ENCODE data around the gene RALGPS1. TPM values are rescaled to one million over a fixed set of nuclear protein-coding genes. Genes with fewer than 3 reads are reported as not detected.

The RALGPS1 gene
- total and polyA plus RNA-seq, 2 experiments from 2014 or later, result 13.1 to 22.1 TPM

DNA sequence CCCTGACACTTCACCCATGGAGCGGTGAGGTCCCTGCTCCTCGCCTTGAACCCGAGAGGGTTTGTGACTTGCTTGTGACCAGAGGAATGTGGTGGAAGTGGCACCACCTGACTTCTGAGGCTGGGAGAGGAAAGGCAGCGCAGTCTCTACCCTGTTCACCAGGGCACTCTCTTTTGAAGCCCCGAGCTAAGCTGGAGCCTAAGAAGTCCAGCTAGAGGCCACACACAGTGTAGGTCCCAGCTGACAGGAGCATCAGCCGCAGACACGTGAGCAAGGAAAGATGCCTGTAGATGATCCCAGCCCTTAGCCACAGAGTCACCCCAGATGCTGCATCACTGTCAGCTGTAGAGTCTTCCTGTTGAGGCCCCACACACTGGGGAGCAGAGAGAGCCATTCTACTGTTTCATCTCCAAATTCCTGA is 209.5 kb downstream of the RALGPS1 start:
- H3K27me3 ChIP-seq, result no peaks in the 10 kb centered on the region
- H2AFZ ChIP-seq, result no peak overlapping the region
- DNase-seq (ENCODE audit: low spot score), result no peak
- TF ChIP-seq EZH2 (IDR thresholded peaks at IDR 0.05; ENCODE audit: borderline replicate concordance), result no peak
- no peak for TF ChIP-seq EZH2phosphoT487 (IDR thresholded peaks at IDR 0.05; ENCODE audit: low read depth, severe bottlenecking, unreplicated experiment)
- TF ChIP-seq, protein P1, sequence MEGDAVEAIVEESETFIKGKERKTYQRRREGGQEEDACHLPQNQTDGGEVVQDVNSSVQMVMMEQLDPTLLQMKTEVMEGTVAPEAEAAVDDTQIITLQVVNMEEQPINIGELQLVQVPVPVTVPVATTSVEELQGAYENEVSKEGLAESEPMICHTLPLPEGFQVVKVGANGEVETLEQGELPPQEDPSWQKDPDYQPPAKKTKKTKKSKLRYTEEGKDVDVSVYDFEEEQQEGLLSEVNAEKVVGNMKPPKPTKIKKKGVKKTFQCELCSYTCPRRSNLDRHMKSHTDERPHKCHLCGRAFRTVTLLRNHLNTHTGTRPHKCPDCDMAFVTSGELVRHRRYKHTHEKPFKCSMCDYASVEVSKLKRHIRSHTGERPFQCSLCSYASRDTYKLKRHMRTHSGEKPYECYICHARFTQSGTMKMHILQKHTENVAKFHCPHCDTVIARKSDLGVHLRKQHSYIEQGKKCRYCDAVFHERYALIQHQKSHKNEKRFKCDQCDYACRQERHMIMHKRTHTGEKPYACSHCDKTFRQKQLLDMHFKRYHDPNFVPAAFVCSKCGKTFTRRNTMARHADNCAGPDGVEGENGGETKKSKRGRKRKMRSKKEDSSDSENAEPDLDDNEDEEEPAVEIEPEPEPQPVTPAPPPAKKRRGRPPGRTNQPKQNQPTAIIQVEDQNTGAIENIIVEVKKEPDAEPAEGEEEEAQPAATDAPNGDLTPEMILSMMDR (IDR thresholded peaks at IDR 0.05; ENCODE audit: poor library complexity), result no peak
- WGBS (ENCODE audit: low lambda C conversion rate, missing lambda C conversion rate), result 89% methylated on average over 7 of the region's 7 CpGs
- no peak overlapping the region for H3K4me2 ChIP-seq
- no peaks in the 10 kb centered on the region for H3K36me3 ChIP-seq (replicated peaks; ENCODE audit: insufficient read depth, low read depth)
- H4K20me1 ChIP-seq (ENCODE audit: insufficient read depth, poor library complexity, severe bottlenecking), result peaks cover under 1% of the 10 kb centered on the region
- no peaks in the 10 kb centered on the region for H3K9me2 ChIP-seq (replicated peaks; ENCODE audit: insufficient read depth)
- H3K27ac ChIP-seq, result no peak overlapping the region
- H3K9me3 ChIP-seq (ENCODE audit: low read depth), result no peaks in the 10 kb centered on the region
- no peak overlapping the region for H3K4me3 ChIP-seq
- H3K4me1 ChIP-seq (ENCODE audit: insufficient read depth), result peaks cover 18% of the 10 kb centered on the region
- peaks cover 21% of the 10 kb centered on the region for H3K79me2 ChIP-seq

DNA sequence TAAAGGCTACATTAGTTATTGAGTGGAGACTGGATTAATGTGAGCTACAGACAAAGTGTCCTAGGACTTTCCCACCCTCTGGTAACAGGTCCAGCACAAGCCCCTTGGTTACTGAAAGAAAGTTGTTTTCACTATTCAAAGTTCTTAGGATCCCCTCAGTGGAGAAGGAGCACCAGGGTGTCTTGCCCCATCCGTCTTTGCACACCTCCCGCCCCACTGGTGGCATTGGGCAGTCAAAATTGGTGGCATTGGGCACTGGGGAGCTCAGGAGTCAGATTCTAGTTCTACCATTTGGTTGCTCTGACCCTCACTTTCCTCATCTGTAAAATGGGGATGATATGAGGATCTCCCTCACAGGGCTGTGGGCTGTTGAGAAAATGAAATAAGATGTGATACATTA is 210.2 kb downstream of the RALGPS1 start:
- H3K4me1 ChIP-seq (ENCODE audit: insufficient read depth), result peaks cover 25% of the 10 kb centered on the region
- no peaks in the 10 kb centered on the region for H4K20me1 ChIP-seq (ENCODE audit: insufficient read depth, poor library complexity, severe bottlenecking)
- no peak overlapping the region for H3K4me3 ChIP-seq
- H3K79me2 ChIP-seq, result peaks cover 15% of the 10 kb centered on the region
- H3K27ac ChIP-seq, result no peak overlapping the region
- TF ChIP-seq EZH2phosphoT487 (IDR thresholded peaks at IDR 0.05; ENCODE audit: low read depth, severe bottlenecking, unreplicated experiment), result no peak
- H3K4me2 ChIP-seq, result no peak overlapping the region
- no peaks in the 10 kb centered on the region for H3K9me3 ChIP-seq (ENCODE audit: low read depth)
- no peaks in the 10 kb centered on the region for H3K36me3 ChIP-seq (replicated peaks; ENCODE audit: insufficient read depth, low read depth)
- 100% methylated on average over 2 of the region's 2 CpGs for WGBS (ENCODE audit: low lambda C conversion rate, missing lambda C conversion rate)
- H3K9me2 ChIP-seq (replicated peaks; ENCODE audit: insufficient read depth), result no peaks in the 10 kb centered on the region
- no peaks in the 10 kb centered on the region for H3K27me3 ChIP-seq
- DNase-seq (ENCODE audit: low spot score), result no peak
- no peak overlapping the region for H2AFZ ChIP-seq

DNA sequence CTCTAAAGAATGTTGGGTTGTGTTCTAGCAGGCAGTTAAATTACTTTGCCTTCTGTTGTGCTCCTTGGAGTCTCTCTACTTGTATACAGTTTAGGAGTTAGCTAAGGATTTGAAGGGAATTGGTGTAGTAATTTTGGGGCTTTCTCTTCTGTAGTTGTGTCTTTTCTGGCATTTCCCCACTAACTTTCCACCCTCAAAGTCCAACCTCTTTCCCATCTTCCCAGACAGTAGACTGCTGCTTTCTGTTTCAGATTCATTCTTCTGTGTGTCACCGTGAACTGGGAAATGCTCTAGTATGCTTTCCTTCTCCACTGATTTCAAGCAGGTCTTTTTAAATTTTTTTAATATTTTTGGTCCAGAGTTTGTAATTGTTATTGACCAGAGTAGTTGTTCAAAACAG is 212.4 kb downstream of the RALGPS1 start:
- no peaks in the 10 kb centered on the region for H3K27me3 ChIP-seq
- no peaks in the 10 kb centered on the region for H3K9me2 ChIP-seq (replicated peaks; ENCODE audit: insufficient read depth)
- no peak for TF ChIP-seq EZH2phosphoT487 (IDR thresholded peaks at IDR 0.05; ENCODE audit: low read depth, severe bottlenecking, unreplicated experiment)
- TF ChIP-seq EZH2 (IDR thresholded peaks at IDR 0.05; ENCODE audit: borderline replicate concordance), result no peak
- TF ChIP-seq, protein P1 (IDR thresholded peaks at IDR 0.05; ENCODE audit: poor library complexity), result no peak
- no peak overlapping the region for H3K27ac ChIP-seq
- H3K36me3 ChIP-seq (replicated peaks; ENCODE audit: insufficient read depth, low read depth), result no peaks in the 10 kb centered on the region
- no peak overlapping the region for H3K4me2 ChIP-seq
- no peak overlapping the region for H2AFZ ChIP-seq
- no peaks in the 10 kb centered on the region for H3K9me3 ChIP-seq (ENCODE audit: low read depth)
- no peak for DNase-seq (ENCODE audit: low spot score)
- no peaks in the 10 kb centered on the region for H4K20me1 ChIP-seq (ENCODE audit: insufficient read depth, poor library complexity, severe bottlenecking)
- WGBS (ENCODE audit: low lambda C conversion rate, missing lambda C conversion rate), result 100% methylated on average over 1 of the region's 1 CpG
- H3K79me2 ChIP-seq, result no peaks in the 10 kb centered on the region
- no peak overlapping the region for H3K4me3 ChIP-seq
- H3K4me1 ChIP-seq (ENCODE audit: insufficient read depth), result peaks cover 42% of the 10 kb centered on the region

DNA sequence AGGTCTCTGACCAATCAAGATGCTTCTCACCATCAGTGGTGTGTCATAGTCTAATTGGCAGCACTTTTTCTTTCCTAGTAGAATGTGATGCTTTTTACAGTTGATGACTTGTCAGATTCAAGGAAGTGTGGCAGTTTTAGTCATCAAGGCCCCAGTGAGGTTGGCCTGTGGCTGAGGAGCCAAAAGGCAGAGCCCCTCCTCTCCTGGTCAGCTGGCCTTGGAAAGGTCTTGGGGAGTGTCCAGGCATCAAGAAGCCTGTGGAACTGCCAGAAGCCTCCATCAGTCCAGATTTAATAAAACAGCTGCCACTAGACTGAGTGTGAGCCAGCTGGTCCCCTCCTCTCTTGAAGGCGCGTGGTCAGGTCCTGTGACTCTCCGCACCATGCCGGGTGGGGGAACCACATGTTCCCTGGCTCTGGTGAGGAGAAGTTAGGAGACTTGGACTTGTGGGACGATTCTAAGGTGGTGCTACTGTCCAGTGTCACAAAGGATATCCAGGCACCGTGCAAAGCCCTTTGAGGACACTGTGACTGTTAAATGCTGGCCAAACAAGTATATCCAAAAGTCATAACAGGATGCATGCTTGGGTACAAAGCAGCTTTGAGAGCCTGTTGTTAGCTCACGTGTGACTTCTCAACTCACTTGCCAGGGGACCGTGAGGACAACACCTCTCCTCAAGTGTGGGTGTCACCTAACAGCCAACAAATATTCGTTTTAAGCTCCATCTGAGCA is 213.9 kb downstream of the RALGPS1 start:
- Histone ChIP-seq H3K36me3 (replicated peaks; ENCODE audit: insufficient read depth, low read depth) (no peaks in the 10 kb centered on the region), H3K27me3 (no peaks in the 10 kb centered on the region), H3K4me2 (no peak overlapping the region), H3K27ac (no peak overlapping the region), H4K20me1 (ENCODE audit: insufficient read depth, poor library complexity, severe bottlenecking) (no peaks in the 10 kb centered on the region), H3K9me2 (replicated peaks; ENCODE audit: insufficient read depth) (no peaks in the 10 kb centered on the region), H3K4me3 (no peak overlapping the region), H3K9me3 (ENCODE audit: low read depth) (no peaks in the 10 kb centered on the region), H3K79me2 (peaks cover 4% of the 10 kb centered on the region), H2AFZ (no peak overlapping the region), H3K4me1 (ENCODE audit: insufficient read depth) (peaks cover 46% of the 10 kb centered on the region)
- 85% methylated on average over 9 of the region's 9 CpGs for WGBS (ENCODE audit: low lambda C conversion rate, missing lambda C conversion rate)
- no peak for TF ChIP-seq EZH2phosphoT487 (IDR thresholded peaks at IDR 0.05; ENCODE audit: low read depth, severe bottlenecking, unreplicated experiment)
- TF ChIP-seq EZH2 (IDR thresholded peaks at IDR 0.05; ENCODE audit: borderline replicate concordance), result no peak
- TF ChIP-seq, protein P1 (IDR thresholded peaks at IDR 0.05; ENCODE audit: poor library complexity), result no peak
- no peak for DNase-seq (ENCODE audit: low spot score)
